WI38 (cell line): ENCODE data around the gene SBSN.

ENCODE experiments used
- H3K4me3 ChIP-seq: 2 replicates; pipeline ENCODE4 v1.5.1; 2011; ENCODE audit warnings: low read depth, mild to moderate bottlenecking, control low read depth, low read length
- TF ChIP-seq, protein P1 (sequence below): IDR thresholded peaks from 2 replicates; pipeline ENCODE4 v1.5.1; 2012; ENCODE audit warnings: low read depth, mild to moderate bottlenecking, control low read depth, low read length

Gene SBSN

DNA sequence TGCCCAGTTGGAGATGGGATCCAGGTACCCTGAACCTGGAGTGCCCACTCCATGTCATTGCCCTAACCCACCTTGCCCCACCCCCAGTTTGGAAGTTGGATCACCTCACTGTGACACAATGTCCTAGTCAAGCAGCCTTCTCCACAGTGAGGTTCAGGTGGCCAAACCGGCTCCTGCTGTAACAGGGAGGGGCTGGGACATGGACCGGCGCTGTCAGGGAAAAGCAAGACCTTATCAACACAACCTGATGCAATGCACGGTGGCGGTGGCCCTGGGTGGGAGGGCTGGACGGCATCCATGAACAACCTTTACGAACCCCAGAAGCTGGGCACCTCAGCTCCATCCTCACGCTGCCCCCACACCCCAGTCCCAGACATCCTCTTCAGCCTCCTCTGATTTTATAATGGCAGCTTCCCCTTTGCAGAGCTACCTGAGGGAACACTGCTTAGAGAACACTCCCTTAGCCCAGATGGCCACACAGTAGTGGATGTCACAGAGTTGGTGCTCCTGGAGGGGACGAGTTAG lies 36.2 kb downstream of the SBSN start:
- TF ChIP-seq, protein P1, sequence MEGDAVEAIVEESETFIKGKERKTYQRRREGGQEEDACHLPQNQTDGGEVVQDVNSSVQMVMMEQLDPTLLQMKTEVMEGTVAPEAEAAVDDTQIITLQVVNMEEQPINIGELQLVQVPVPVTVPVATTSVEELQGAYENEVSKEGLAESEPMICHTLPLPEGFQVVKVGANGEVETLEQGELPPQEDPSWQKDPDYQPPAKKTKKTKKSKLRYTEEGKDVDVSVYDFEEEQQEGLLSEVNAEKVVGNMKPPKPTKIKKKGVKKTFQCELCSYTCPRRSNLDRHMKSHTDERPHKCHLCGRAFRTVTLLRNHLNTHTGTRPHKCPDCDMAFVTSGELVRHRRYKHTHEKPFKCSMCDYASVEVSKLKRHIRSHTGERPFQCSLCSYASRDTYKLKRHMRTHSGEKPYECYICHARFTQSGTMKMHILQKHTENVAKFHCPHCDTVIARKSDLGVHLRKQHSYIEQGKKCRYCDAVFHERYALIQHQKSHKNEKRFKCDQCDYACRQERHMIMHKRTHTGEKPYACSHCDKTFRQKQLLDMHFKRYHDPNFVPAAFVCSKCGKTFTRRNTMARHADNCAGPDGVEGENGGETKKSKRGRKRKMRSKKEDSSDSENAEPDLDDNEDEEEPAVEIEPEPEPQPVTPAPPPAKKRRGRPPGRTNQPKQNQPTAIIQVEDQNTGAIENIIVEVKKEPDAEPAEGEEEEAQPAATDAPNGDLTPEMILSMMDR = no peak
- H3K4me3 ChIP-seq = no peak overlapping the region

DNA sequence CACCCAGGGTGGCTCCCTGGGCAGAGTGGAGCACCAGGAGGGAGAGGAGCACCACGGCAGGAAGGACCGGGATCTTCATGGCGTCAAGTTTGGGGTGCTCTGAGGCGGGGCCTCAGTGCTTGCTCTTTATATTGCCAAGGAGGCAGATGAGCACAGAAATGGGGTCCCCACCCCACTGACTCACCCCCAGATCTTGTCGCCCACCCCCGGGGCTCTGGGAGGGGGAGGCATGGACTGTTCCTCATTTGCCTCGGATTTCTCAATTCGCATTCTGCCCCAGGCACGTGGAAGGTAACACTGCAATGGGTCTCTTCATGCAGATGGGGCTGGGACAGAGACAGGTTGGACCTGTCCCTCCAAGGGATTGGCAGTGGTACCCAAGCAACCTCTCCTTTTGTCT lies 37.7 kb downstream of the SBSN start, which contains the start of gene KRTDAP:
TSS of gene KRTDAP (minus strand) at position 101 of the 400 bp plus-strand sequence. CDS start at position 79, 22 bp downstream.
- TF ChIP-seq, protein P1 = no peak
- no peak within 1 kb of the TSS for H3K4me3 ChIP-seq

DNA sequence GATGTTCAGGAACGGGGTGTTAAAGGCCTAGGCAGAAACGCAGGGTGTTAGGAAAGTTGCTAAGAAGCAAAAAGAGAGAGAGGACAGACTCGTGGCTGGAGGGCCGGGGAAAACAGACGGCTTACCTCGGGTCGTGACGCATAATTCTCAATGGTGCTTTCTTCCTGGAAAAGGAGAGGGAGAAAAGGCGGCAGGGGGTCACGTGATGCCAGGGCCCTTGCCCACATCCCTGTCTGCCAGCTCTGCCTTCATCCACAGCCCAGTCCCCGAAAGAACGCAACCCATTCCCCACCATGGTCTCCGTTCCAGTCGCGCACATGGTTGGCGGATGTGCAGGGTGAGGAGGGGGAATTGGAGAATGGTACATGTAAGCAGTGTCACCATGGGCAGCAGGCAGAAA lies 39.4 kb downstream of the SBSN start:
- H3K4me3 ChIP-seq = no peak overlapping the region
- TF ChIP-seq, protein P1 = no peak

DNA sequence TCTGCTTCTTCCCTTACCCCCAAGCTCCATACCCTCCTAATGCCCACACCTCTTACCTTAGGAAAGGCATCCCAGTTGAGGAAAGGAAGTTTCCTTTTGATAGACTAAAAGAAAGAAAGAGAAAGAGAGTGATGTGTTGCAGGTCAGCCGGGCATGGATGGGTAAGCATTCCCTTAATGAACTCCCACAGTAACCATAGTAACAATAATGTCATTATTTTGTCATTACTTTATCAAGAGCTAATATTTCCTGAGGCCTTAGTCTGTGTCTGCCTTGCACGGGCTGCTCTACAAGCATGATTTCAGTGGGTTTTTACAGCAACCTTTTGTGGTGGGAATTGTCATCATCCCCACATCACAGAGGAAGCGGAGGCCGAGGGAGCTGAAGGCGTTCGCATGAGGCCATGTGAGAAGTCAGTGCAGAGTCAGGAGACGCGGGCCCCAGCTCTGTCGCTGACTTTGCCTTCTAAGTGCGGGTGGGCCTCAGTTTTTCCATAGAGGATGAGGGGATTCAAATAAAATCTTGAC lies 40.4 kb downstream of the SBSN start:
- TF ChIP-seq, protein P1 = no peak

DNA sequence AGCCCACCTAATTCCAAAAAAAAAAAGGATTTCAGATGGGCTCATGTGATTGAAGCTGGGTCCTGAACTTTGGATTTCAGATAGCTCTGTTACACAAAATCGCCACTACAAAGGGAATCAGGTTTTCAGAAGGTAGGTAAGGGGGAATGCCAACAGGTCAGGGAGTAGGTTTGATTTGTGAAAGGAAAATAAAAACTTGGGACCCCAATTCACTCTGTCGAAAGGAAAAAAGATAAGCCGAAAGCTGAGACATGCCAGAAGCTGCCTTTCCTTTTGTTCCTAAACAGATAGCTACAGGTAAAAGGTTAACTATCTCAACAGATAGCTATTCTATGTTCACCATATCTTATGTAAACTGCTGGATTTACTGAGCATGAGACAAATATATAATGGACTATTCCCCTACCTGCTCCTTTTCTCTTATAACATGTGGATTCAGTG lies 41.8 kb downstream of the SBSN start:
- TF ChIP-seq, protein P1 = no peak
- H3K4me3 ChIP-seq = no peak overlapping the region

More for the DNA sequence above, 40.4 kb downstream of the SBSN start:
- no peak overlapping the region for H3K4me3 ChIP-seq

DNA sequence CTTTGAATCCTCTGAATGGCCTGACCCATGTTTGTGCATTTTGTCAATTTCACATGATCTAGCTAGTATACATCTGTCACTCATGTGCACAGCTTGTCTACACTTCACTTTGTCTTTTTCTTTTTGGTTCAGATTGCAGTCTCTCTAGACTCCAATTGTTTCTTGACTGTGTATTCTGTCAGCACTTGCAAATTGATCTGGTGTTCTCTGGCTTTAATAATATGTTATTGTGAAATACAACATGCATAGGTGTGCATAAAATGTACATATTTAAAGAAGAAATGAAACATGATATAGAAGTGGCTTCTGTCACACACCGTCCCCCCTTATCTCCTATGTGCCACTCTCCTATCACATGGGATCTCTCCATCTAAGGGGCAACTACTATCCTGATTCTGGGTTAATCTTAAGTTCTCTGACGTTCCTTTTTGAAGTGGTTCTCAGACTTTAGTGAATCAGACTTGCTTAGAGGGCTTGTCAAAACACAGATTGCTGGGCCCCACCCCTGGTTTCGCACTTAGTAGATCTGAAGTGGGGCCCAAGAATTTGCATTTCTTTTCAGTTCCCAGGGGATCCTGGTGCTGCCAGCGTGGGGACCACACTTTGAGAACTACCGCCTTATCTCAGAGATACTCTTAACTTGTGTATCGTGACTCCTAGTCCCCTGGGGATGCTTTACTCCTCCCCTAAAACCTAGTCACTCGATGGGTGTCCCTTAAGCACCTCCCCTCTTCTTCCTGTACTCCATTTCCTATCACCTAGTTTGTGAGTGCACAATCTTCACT lies 43.7 kb downstream of the SBSN start:
- no peak overlapping the region for H3K4me3 ChIP-seq
- TF ChIP-seq, protein P1 = no peak

DNA sequence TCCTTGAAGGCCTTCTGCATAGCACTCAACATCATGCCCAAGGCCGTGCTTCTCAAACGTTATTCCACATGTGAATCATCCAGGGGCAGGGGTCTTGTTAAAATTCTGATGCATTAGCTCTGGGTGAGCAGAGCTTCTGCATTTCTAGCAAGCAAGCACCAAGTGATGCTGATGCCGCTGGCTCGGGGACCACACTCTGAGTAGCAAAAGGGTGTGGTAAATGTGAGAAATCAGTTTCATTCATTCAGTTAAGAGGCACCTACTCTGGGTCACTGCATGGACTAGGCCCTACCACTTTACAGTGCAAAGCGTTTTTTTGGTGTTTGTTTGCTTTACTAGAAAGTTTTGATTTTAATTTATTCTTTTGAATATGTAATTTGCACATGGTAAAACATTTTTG lies 45.0 kb downstream of the SBSN start:
- TF ChIP-seq, protein P1 = no peak
- H3K4me3 ChIP-seq = no peak overlapping the region
